ELF-1 (cell line): ENCODE measurements around the gene SEPTIN10.

Source experiments
- DNase-seq: peaks from one replicate; pipeline ENCODE4 v3.0.0-alpha.2; 2016; ENCODE audit warnings: low read depth, low spot score

Gene SEPTIN10

DNA sequence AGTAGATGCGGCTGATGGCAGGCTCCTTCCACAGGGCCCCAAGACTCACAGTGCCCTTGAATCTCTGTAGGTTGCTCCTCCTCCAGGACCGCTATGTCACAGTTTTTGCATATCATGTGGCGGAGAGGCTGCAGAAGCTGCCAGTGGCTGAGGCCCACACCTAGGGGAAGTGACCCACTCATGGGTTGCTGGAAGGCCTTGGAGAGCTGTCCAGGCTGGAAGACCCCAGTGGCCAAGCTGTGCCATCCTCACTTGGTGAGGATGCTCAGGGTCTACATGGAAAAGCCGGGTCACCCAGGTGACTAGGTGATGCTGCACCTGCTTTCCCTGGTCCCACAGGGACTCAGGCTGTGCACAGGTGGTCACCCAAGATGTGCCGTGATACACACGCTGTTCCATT is 90.6 kb downstream of the SEPTIN10 start:
- no peak for DNase-seq

DNA sequence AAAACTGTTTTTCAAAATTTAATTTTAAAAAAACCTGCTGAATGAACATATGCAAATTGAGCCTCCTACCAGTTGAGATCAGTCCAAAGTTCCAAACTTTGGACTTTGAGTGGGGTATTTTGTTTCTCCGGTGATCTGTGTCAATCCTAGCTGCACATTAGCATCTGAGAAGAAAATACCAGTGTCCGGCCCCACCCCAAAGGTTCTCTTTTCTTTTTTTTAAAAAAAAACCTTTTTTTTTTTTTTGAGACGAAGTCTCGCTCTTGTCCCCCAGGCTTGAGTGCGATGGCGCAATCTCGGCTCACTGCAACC is 91.7 kb downstream of the SEPTIN10 start:
- no peak for DNase-seq

DNA sequence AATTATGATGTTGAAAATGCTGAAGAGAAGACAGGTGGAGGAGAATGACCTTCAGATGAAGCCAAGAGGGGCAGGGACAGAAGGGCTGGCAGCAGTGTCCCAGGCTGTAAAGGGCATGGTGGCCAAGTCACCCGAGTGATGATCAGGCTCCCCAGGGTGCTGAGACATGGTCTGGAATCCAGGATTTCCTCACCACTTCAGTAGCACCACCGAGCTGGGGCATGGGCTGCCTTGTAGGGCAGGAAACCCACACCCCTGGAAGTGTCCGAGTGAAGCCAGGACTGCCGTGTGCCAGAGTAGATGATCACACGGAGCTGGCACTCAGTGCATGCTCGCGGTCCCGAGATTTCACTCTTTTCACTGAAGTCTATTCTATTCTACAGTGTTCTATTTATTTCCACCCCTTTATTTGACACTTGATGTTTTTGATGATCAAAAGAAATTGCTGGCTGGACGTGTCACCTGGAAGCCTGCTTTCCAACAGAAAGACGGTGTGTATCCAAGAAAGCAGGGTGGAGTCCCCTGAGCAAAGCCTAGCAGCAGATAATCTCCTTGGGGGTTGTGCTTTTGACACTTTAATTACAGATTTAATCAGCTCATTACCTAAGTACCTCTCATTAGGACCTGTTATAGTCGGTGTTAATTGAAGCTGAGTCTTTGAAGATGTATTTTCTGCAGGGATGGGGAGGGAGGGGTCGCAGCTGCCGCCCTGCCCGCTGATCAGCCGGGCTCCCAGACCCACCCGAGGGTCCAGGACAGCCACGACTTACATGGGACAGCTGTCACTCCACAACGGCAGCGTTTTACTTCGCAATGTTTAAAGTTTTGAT is 92.3 kb downstream of the SEPTIN10 start:
- no peak for DNase-seq

DNA sequence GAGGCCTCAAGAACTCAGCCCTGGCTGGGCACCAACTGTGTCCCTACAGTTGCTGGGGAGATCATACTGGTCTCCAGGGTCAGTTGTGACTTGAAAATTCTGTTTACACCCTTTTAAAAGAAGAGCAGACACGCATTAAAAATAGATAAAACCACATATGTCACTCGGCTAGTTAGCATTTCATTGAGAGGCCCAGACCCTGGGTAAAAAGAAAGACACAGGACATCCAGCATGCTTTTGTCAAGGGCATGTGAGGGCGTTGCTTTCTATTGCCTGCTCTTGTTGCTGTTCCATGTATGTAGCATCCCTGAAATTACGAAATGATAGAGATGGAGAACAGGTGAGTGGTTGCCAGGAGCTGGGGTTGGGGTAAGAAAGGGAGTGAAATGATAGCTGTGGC is 94.3 kb downstream of the SEPTIN10 start:
- DNase-seq, result no peak

DNA sequence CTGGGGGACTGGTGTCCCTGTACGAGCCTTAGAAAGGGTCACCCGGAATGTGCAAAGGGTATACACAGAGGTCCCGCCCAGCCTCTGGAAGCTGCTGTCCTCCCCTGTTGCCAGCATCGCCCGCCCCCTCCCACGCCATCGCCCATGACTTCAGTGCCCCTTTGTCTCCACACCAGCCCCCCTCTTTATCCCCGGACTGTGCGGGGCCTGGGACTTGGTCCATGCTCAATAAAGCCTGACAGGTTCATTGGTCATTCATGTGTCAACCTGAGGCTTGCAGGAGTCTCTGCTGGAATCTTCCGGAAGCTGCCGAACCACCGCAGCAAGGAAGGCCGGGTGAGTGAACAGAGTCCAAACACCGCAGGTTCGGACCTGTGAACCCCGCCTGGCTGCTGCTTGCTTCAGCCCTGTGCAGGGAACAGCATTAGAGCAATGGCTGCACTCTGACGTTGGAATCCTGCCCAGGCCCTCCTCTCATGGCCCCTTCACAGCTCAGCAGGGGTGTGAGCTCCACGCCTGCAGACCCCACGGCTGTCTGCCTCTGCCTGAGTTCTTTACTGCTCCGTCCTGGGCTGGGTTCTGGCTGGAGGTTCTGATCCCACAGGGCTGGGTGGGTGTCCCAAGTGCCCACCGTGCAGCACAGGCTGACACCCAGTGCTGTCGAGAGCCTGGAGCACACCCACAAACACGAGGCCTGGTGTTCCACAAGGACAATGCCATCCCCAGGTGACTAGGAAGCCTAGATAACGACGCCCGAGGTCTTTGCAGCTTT is 96.5 kb downstream of the SEPTIN10 start:
- no peak for DNase-seq

DNA sequence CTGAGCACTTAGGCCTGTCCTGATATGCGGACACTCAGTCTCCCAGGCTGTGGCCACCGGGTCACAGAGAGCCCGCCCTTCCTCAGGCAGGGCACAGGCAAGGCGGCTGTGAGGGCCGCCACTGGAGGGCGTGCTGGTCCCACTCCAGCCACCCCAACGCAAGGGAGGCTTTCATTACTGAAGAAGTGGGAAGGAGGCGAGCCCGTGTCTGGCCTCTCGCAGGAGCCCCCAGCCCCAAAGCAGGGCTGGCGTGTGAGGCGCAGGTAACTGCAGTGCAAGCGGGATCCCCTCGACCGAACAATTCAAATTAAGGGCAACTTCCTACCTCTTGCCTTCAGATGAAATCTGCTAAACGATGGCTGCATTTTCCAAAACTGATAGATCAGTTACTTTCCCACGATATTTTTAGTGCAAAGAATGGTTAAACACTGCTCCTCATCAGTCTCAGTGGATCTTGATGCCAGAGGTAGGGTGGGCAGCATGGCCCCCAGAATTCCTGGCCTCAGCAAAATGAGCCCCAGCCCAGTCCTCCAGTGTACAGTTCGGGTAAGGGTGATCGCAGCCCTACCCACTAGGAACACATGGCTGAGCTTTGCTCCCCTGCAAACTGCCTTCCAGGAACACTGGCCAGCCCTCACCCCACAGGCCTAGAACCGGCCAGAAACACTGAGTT is 97.2 kb downstream of the SEPTIN10 start:
- DNase-seq, result peak; percentile 92

DNA sequence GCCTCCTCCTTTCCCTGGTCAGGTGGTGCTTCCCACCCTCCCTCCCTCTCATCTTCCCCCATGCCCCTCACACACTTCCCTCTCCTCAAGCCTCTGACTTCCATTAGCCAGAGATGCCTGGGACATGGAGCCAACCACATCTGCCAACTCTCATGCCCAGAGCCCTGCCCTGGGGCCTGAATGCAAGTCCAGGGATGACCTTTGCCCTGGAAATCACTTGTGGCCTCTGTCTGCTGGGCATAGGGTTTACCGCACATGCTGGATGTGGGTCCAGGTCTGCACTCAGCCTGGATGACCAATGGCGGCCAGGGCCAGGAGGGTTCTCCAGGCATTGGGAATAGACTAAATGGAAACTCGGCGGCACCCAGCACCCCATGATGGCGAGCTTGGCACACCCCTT is 98.9 kb downstream of the SEPTIN10 start:
- DNase-seq, result no peak

DNA sequence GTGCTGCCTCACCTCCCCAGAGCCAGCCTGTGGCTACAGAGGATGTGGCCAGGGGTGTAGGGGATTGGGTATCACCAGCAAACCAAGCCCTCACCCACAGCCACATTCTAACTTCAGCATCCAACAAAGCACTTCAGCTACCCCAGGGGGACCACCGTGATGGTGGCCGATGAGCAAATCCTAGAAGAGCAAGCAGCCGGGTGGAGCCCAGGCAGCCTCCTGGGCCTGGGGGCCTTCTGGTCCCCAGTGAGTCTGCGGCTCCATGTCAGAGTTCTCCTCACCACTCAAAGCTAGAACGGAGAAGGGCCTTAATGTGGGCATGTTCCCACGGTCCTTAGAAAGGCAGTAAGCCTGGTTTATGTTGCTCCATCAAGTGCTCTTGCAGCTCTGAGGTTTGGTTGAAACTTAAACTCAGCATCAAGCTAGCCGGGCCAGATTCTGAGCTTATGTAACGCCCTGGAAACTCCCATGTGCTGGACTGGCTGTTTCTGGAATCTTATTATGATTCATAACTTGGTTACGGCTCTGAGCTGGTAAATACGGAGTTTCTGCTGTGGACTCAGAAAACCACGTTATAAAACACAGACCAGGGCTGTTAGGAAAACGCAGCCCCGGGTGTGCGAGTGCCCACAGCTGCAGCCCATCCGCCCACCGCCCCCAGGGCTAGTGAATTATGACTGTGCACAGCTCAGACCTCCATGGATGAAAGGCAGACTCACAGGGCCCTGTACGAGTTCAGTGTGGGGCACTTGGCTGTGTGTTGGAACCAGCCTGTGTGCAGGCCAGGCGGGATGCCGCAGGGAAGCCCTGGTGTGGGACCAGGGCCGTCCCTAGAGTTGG is 99.8 kb downstream of the SEPTIN10 start:
- DNase-seq, result no peak

DNA sequence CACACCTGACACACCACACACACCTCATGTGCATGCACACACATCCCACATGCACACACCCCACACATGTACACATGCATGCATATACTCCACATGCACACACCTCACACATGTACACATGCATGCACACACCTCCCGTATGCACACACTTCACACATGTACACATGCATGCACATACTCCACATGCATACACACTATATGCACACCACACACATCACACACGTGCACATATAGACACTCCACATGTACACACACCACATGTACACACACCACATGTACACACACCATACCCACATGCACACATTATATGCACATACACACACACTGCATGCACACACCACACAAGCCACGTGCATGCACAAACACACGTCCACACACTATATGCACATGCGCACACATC is 100.5 kb downstream of the SEPTIN10 start:
- DNase-seq, result no peak

DNA sequence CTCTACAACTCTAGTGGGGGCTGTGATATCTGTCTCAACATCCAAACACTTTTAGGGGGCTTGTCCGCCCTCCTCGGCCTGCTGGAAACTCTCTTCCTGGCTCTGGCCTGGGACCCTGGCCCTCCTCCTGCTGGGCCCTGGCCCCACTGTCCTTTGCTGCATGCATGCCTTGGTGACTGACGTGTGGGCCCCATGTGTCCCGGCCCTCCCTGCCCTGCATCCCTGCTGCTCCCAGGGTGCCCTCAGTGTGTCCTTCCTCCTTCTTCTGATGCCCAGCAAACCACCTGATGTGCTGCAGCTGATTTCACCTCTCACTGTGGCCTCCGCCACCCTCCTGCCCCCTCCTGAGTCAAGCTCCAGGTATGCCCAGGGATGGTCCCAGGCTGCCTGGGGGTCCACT is 101.7 kb downstream of the SEPTIN10 start:
- no peak for DNase-seq

DNA sequence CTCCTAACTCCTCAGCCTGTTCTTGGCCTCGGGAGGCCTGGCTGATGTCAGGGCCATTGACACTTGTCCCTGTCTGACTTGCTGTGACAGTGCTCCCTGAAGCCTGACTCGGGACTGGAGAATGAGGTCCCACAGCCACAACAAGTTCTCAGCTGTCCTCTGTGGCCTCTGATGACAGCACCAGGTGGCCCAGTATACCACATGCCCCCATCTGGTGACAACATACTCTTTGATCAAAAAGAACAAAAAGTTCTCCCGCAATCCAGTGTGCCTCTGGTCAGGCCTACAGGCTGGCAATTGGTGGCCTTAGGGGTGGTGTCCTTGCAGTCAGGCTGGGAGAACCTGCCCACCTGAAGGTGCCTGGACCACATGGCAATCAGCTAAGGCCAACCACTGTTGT is 102.6 kb downstream of the SEPTIN10 start:
- no peak for DNase-seq

DNA sequence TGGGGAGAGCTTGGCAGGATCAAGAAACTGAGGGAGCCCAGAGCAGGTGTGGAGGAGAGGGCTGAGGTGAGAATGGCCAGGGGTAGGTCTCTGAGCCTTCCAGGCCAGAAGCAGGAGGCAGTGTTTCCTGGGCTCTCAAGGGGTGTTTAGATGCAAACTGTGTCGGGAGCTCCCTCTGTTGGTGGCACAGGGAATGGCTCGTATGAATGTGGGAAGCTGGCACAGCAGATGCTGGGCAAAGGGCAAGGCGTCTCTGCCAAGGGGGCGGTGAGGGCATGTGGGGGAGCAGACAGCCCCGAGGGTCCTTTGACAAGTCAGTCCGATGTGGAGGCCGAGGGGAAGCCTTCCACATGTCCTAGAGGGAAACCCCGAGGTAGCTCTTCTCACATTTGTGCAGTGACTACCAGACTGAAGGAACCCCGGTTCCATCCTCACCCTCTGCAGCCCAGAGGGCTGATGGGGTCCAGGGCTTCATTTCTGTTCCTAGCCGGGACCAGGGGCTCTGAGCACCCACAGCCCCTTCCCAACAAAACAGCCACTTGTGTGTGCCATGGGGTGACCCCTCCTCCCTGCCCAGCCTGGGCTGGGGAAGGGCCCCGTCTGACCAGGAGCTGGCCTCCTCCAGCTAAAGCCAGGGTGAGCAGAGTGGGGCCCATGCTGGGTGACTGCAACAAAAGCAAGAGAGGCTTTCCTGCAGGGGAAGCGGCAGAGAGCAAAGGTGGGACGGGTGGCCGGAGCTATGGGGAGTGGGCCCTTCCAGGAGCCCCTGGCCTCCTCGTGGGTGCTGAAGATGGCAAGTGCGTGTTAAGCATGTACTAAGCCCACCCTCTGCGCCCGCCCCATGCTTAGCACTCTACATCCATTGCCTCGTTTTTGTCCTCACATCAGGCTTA is 103.4 kb downstream of the SEPTIN10 start:
- peak; percentile 80 for DNase-seq

DNA sequence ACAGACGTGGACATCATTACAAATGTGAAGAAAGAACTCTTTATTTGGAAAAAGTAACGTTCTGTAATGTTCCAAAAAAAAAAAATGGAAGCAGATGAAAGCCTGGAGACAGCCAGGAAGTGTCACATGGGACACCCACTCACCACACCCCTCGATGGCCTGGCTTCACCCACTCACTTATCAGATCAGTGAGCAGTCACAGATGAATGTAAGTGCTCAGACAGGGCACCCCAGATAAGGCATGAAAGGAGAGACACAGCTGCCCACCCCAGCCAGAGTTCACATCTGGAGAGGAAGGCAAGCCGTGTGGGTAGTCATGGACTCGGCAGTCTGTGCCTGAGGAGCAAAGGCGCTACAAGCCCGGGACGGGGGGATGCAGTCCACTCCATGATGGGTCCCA is 105.2 kb downstream of the SEPTIN10 start:
- no peak for DNase-seq

DNA sequence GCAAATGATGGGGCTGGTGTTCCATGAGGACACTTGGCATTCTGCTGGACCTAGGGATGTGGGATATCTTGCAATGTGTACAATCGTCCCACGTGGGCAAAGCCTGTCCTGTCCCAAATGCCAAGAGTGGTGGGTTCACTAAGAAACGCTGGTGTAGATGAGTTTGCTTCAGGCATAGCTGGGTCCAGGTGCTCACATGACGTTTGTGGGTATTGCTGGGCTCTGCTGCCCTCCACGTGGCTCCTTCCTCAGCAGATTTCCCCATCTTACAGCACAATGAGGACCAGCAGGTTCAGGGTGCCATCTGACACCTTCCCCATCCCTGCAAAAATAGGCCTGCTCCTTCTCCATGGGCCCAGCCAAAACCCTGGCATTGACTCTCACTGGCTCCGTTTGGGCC is 105.9 kb downstream of the SEPTIN10 start:
- no peak for DNase-seq

DNA sequence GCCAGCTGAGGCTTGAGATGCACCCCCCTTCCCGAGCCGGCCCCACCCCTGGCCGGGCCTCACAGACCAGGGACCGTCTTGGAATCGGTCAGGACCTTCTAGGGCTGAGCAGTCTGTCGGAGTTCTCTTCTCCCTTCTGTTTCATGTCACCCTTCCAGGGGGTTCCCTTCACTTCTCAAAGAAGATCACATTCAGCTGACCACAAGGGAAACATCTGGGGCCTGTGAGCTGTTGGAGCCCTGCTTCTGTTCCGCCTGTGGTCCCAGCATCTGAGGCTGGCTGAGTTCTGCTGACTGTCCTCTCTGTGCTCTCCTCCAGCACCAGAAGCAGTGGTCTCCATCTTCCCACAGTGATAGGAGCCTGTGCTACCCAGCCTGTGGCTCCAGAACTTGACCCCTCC is 106.5 kb downstream of the SEPTIN10 start:
- DNase-seq, result no peak

DNA sequence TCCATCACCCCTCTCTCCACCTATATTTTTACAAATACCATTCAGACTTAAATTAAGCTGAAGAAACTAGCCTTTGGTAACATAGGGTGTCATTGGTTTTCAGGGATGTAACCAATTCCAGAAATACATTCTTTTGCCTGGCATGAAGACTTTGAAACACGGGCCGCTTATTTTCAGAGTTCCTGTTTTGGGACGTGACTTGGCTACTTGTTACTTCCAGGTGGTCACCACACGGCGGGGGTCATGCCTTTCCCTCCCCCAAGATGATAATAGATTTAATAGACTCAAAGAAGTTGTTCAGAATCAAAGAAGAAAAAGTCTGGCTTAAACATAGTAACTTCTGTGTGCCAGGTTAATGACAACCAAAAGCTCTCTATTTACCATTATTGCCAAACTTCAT is 110.6 kb downstream of the SEPTIN10 start:
- no peak for DNase-seq

DNA sequence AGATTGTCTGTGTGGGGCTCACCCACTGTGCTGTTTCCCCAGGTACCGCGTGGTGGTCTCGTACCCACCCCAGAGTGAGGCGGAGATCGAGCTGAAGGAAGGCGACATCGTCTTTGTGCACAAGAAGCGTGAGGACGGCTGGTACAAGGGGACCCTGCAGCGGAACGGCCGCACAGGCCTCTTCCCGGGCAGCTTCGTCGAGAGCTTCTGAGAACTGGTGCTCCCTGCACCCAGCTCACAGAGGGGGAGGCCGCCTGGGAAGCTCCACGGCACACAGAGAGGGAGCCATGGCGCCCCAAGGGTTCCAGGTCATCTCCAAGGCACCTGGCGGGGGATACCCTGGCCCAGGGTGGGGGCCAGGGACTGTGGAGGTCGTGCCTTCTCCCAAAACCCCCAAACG is 112.3 kb downstream of the SEPTIN10 start:
- no peak for DNase-seq

DNA sequence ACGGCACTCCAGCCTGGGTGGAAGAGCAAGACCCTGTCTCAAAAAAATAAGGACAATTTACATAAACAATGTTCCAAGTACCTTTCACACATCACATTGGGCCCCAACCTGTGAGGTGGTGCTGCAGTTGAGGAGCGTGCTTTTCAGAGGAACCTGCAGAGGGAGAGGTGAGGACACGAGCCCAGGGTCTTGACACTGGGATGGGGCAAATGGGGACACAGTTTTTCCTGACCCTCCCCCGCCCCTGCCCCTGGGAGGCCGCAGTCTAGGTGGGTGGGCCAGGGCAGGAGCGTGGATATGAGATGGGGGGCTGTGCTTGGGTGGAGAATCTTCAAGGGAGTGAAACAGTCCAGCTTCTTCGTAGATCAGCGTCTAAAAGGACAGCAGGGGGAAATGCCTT is 112.9 kb downstream of the SEPTIN10 start:
- no peak for DNase-seq

DNA sequence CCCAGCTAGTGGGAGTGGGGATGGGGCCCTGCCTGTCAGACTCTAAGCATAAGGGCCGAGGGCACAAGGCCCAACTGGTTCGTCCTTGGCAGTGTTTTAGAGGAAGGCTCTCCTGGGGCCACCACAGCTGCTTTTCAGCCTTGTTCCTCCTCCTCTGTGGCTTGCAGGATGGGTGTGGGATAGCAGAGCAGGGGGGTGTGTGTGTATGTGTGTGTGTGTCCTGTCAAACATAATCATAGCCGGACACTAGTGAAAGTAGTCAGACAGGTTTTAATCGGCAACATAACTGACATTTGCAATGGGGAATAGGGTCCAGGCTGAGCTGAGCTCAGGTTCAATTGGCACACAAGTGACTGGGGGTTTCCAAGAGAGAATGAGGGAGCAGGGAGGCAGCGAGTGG is 114.2 kb downstream of the SEPTIN10 start:
- no peak for DNase-seq

DNA sequence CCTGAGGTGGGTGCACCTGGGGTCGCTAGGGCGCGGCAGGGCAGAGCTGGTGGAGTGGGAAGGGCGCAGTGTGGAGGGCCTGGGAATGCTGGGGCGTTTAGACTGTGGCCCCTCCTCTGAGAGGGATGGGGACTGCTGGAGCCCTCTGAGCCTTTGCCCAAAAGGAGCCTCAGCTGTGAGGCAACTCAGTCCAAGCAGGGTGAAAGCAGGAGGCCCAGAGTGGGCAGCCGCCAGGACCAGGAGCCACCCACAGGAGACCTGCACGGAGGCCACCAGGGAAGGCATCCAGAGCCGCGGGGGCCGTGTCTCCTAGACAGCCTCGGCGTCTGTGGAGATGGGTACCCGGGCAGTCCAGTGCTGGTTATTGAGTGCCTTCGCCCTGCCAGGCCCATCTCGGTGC is 114.9 kb downstream of the SEPTIN10 start:
- no peak for DNase-seq
